HepG2 (cell line): ENCODE results near the gene MRPS34. TPM values are rescaled to one million over a fixed set of nuclear protein-coding genes. Genes with fewer than 3 reads are reported as not detected.

Experiments
- ATAC-seq: fragments of 200-7000 bp; cut with Tn5 transposase; 3 replicates; pipeline ENCODE4 v1.9.1; 2020; ENCODE audit warnings: mild to moderate bottlenecking, moderate library complexity
- BruUV-seq: library from RNA; stranded (reverse); fragments of 400-500 nt; replicated peaks from 2 replicates; lab custom pipeline; 2021; lab: Mats Ljungman, UMichigan
- CTCF ChIA-PET: fragments of 300-600 bp; formaldehyde crosslinking; extraction: SDS; loops from one replicate; lab custom pipeline; 2021; ENCODE audit warnings: low total read pairs, inconsistent platforms, low intra/inter-chr PET ratio; lab: Yijun Ruan, JAX
- POLR2A ChIA-PET: fragments of 350-600 bp; sonication (Branson Sonifier 250); formaldehyde crosslinking; loops from one replicate; lab custom pipeline; 2020; ENCODE audit warnings: antibody characterized with exemption, inconsistent platforms; lab: Yijun Ruan, JAX
- DNase-seq: peaks from one replicate; pipeline ENCODE4 v3.0.0-alpha.2; 2015; ENCODE audit warnings: low spot score
- FAIRE-seq: peaks from 3 replicates; lab custom pipeline; 2011; peaks lifted over from hg19 to GRCh38; lab: Jason Lieb, UNC
- H2AFZ ChIP-seq: one replicate; pipeline ENCODE4 v1.6.1; 2011; ENCODE audit warnings: low read length, inconsistent platforms
- H3K27ac ChIP-seq: fragments of 300-600 bp; 3 replicates; pipeline ENCODE4 v1.8.0; 2011; ENCODE audit warnings: mixed run types, mild to moderate bottlenecking, mixed read lengths, low read length, inconsistent platforms; ENCODE audit not compliant: insufficient read depth; ENCODE audit errors: extremely low read length
- H3K27me3 ChIP-seq, 2 experiments: fragments of 200-600 bp in 1 of 2; 2 replicates in 1 of 2; 3 replicates in 1 of 2; pipeline versions ENCODE4 v1.6.0 to v1.8.0; 2011; ENCODE audit warnings: low read length in 2 of 2, mild to moderate bottlenecking in 2 of 2, moderate library complexity in 2 of 2, inconsistent platforms in 1 of 2; ENCODE audit not compliant: insufficient read depth in 2 of 2, control insufficient read depth in 1 of 2
- H3K36me3 ChIP-seq, 2 experiments: fragments of 200-600 bp in 1 of 2; replicated peaks in 1 of 2; 2 replicates in 1 of 2; 3 replicates in 1 of 2; pipeline versions ENCODE4 v1.5.1 to v1.8.0; 2011; ENCODE audit warnings: low read length in 2 of 2, inconsistent platforms in 1 of 2; ENCODE audit not compliant: insufficient read depth in 2 of 2, control insufficient read depth in 1 of 2
- H3K4me1 ChIP-seq: 2 replicates; pipeline ENCODE4 v1.5.1; 2012; ENCODE audit warnings: low read length, inconsistent platforms; ENCODE audit not compliant: insufficient read depth
- H3K4me2 ChIP-seq: 2 replicates; pipeline ENCODE4 v1.6.0; 2011; ENCODE audit warnings: low read depth, low read length, inconsistent platforms
- H3K4me3 ChIP-seq, 3 experiments: fragments of 200-600 bp in 1 of 3; sonication (generic), shearing (Covaris generic) in 1 of 3; replicated peaks in 1 of 3; 2 replicates each; pipeline ENCODE4 v1.5.1; 2011 to 2016; ENCODE audit warnings: low read length in 3 of 3, inconsistent platforms in 2 of 3, low read depth in 2 of 3, mild to moderate bottlenecking in 2 of 3, control low read depth in 1 of 3, mixed read lengths in 1 of 3; ENCODE audit not compliant: insufficient read depth in 1 of 3
- H3K79me2 ChIP-seq: one replicate; pipeline ENCODE4 v1.6.1; 2011; ENCODE audit warnings: low read length, inconsistent platforms; ENCODE audit not compliant: insufficient read depth
- H3K9ac ChIP-seq: 2 replicates; pipeline ENCODE4 v1.6.0; 2011; ENCODE audit warnings: mild to moderate bottlenecking, low read depth, low read length, inconsistent platforms; ENCODE audit not compliant: insufficient read depth
- H3K9me3 ChIP-seq: 2 replicates; pipeline ENCODE4 v1.5.1; 2012; ENCODE audit warnings: mild to moderate bottlenecking, low read length
- H4K20me1 ChIP-seq: 2 replicates; pipeline ENCODE4 v1.6.0; 2011; ENCODE audit warnings: inconsistent platforms, mild to moderate bottlenecking, low read length, moderate library complexity; ENCODE audit not compliant: insufficient read depth
- AGO1 ChIP-seq: fragments of 200-400 bp; formaldehyde crosslinking; IDR thresholded peaks from 2 replicates; pipeline ENCODE4 v1.6.1; 2017; ENCODE audit warnings: mild to moderate bottlenecking, low read depth, low read length, moderate library complexity; ENCODE audit not compliant: poor library complexity, severe bottlenecking
- AGO2 ChIP-seq: fragments of 200-400 bp; formaldehyde crosslinking; optimal IDR thresholded peaks from 2 replicates; pipeline ENCODE3; 2017; ENCODE audit warnings: mild to moderate bottlenecking, low read depth, low read length, moderate library complexity
- CCAR2 ChIP-seq: fragments of 200-400 bp; formaldehyde crosslinking; optimal IDR thresholded peaks from 2 replicates; pipeline ENCODE3; 2018; ENCODE audit warnings: low read depth, mild to moderate bottlenecking, low read length, moderate library complexity
- ESRRA ChIP-seq: sonication (generic); formaldehyde crosslinking; IDR thresholded peaks from 2 replicates; pipeline ENCODE4 v1.5.1; 2020; ENCODE audit warnings: mild to moderate bottlenecking, low read depth, missing genetic modification reagents
- GABPB1 ChIP-seq: IDR thresholded peaks from 2 replicates; pipeline ENCODE4 v1.6.1; 2016; ENCODE audit warnings: mild to moderate bottlenecking, missing genetic modification reagents, moderate library complexity, missing compliant biosample characterization
- MAZ ChIP-seq, 2 experiments: sonication (generic) in 1 of 2; formaldehyde crosslinking in 1 of 2; IDR thresholded peaks; 2 replicates each; pipeline versions ENCODE4 v1.5.0 to v1.6.1; 2012 to 2020; ENCODE audit warnings: low read depth in 2 of 2, mild to moderate bottlenecking in 2 of 2, borderline replicate concordance in 1 of 2, improper control_type of control experiment in 1 of 2, low read length in 1 of 2, missing genetic modification reagents in 1 of 2, moderate library complexity in 1 of 2
- MTA3 ChIP-seq: sonication (generic); formaldehyde crosslinking; IDR thresholded peaks from 2 replicates; pipeline ENCODE4 v1.4.0; 2020; ENCODE audit warnings: missing genetic modification reagents
- RXRA ChIP-seq: sonication (generic); formaldehyde crosslinking; IDR thresholded peaks from 2 replicates; pipeline ENCODE4 v1.5.1; 2020; ENCODE audit warnings: missing genetic modification reagents
- TAF15 ChIP-seq: fragments of 200-400 bp; formaldehyde crosslinking; IDR thresholded peaks from one replicate; pipeline ENCODE4 v1.6.1; 2018; ENCODE audit warnings: mild to moderate bottlenecking, low read depth, low read length; ENCODE audit not compliant: poor library complexity, severe bottlenecking
- ZNF431 ChIP-seq: sonication (generic); formaldehyde crosslinking; IDR thresholded peaks from 2 replicates; pipeline ENCODE4 v1.9.0; 2022; ENCODE audit warnings: missing genetic modification reagents, low read depth, mild to moderate bottlenecking, borderline replicate concordance
- ZNF672 ChIP-seq: sonication (generic); formaldehyde crosslinking; IDR thresholded peaks from 2 replicates; pipeline ENCODE4 v1.8.1; 2022; ENCODE audit warnings: missing genetic modification reagents
- ZNF839 ChIP-seq: sonication (generic); formaldehyde crosslinking; IDR thresholded peaks from 2 replicates; pipeline ENCODE4 v1.4.0; 2020; ENCODE audit warnings: missing genetic modification reagents, mild to moderate bottlenecking, borderline replicate concordance
- WGBS: methylation state at CpG from one replicate; pipeline ENCODE4 v1.1.6; 2017; ENCODE audit warnings: low lambda C conversion rate; 5-methylcytosine and 5-hydroxymethylcytosine counted together
- in situ Hi-C: cut with HindIII; loops from 2 replicates; pipeline ENCODE4 v1.10.0; 2017; ENCODE audit warnings: low pct_unique_long_range_greater_than_20kb; ENCODE audit not compliant: extremely low pct_ligation_motif_present
- intact Hi-C: fragments of 100-400 bp; cut with micrococcal nuclease; formaldehyde crosslinking; loops from one replicate; pipeline ENCODE4 v1.10.0; 2022; ENCODE audit not compliant: unreplicated experiment
- polyA plus RNA-seq, 8 experiments: library from polyadenylated mRNA; depleted of rRNA in 3 of 8; stranded (reverse) in 7 of 8; unstranded in 1 of 8; fragments of >200 nt; fragmentation: Illumina TruSeq in 4 of 8; extraction: Trizol in 4 of 8; gene quantifications; 2 replicates each; pipeline versions ENCODE4 v1.2.1 to v1.2.3, GENCODE V29; 2011 to 2016; ENCODE audit warnings: low read depth in 4 of 8, missing spikeins in 1 of 8, mixed read lengths in 1 of 8; ENCODE audit not compliant: insufficient read depth in 1 of 8
- total RNA-seq, 5 experiments: library from RNA; depleted of rRNA; stranded (reverse); fragments of >200 nt; fragmentation: Illumina TruSeq; extraction: Trizol; gene quantifications; 2 replicates each; pipeline ENCODE4 v1.2.3, GENCODE V29; 2016; ENCODE audit warnings: low read depth in 1 of 5
- TF ChIP-seq, protein P1 (sequence below): sonication (generic); formaldehyde crosslinking; IDR thresholded peaks from 2 replicates; pipeline ENCODE4 v1.8.0; 2022; ENCODE audit warnings: missing genetic modification reagents, mild to moderate bottlenecking, moderate library complexity, borderline replicate concordance
- TF ChIP-seq, protein P2 (sequence below): sonication (generic); formaldehyde crosslinking; IDR thresholded peaks from 2 replicates; pipeline ENCODE4 v1.4.0; 2020; ENCODE audit warnings: missing genetic modification reagents

The MRPS34 gene
- total and polyA plus RNA-seq, 2 of the 13 experiments (the other 11 are each of a cell fraction or from before 2014, with no cell fraction given): 63.5 to 131 TPM

DNA sequence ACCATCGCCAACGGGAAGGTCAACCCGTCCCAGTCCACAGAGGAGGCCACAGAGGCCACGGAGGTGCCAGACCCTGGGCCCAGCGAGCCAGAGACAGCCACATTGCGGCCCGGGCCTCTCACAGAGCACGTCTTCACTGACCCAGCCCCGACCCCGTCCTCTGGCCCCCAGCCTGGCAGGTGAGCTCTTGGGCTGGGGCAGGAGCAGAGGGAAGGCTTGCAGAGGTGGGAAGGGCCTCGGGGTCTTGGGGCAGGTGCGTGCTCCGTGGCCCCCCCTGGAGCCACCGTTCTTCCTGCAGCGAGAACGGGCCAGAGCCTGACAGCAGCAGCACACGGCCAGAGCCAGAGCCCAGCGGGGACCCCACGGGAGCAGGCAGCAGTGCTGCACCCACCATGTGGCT is 6.7 kb downstream of the MRPS34 start:
- no peaks in the 10 kb centered on the region for H3K4me1 ChIP-seq
- H2AFZ ChIP-seq: no peak overlapping the region
- H3K9ac ChIP-seq: no peak overlapping the region
- CTCF ChIA-PET: no interaction called here
- no peaks in the 10 kb centered on the region for H4K20me1 ChIP-seq
- H3K27ac ChIP-seq: no peak overlapping the region
- BruUV-seq: no TSS peak
- TF ChIP-seq ZNF431 (CRISPR knock-in tag): no peak
- TF ChIP-seq AGO2: peak; percentile 16
- TF ChIP-seq, protein P1, sequence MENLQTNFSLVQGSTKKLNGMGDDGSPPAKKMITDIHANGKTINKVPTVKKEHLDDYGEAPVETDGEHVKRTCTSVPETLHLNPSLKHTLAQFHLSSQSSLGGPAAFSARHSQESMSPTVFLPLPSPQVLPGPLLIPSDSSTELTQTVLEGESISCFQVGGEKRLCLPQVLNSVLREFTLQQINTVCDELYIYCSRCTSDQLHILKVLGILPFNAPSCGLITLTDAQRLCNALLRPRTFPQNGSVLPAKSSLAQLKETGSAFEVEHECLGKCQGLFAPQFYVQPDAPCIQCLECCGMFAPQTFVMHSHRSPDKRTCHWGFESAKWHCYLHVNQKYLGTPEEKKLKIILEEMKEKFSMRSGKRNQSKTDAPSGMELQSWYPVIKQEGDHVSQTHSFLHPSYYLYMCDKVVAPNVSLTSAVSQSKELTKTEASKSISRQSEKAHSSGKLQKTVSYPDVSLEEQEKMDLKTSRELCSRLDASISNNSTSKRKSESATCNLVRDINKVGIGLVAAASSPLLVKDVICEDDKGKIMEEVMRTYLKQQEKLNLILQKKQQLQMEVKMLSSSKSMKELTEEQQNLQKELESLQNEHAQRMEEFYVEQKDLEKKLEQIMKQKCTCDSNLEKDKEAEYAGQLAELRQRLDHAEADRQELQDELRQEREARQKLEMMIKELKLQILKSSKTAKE: no peak
- no peak for TF ChIP-seq MAZ (IDR thresholded peaks at IDR 0.05; ENCODE audit: borderline replicate concordance, low read depth, low read length)
- TF ChIP-seq MAZ (CRISPR knock-in tag; IDR thresholded peaks at IDR 0.05; ENCODE audit: low read depth): no peak
- H3K27me3 ChIP-seq: no peaks in the 10 kb centered on the region
- intact Hi-C loops: no loop called here
- no peak overlapping the region for H3K4me2 ChIP-seq
- peaks cover 20 to 39% of the 10 kb centered on the region in 2 experiments; a peak in 4 of 5 replicates for H3K36me3 ChIP-seq
- FAIRE-seq: no peak
- in situ Hi-C loops: no loop called here
- DNase-seq: no peak
- POLR2A ChIA-PET: no interaction called here
- no peaks in the 10 kb centered on the region for H3K9me3 ChIP-seq
- no peak overlapping the region for H3K4me3 ChIP-seq
- H3K79me2 ChIP-seq: no peaks in the 10 kb centered on the region
- ATAC-seq: no peak
- WGBS: 98% methylated on average over 10 of the region's 19 CpGs

DNA sequence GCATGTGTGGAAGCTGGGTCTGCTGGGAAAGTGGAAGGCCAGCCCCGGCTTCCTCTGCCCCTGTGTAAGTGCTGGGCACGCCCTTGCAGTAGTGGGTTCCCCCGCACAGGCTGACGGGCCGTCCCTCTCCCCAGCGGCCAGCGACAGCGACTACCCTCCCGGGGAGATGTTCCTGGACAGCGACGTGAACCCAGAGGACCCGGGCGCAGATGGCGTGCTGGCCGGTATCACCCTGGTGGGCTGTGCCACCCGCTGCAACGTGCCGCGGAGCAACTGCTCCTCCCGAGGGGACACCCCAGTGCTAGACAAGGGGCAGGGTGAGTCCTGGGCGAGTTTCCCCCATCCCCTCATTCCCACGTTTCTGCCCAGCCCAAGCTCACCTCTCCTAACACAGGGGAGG is 7.1 kb downstream of the MRPS34 start:
- no peak overlapping the region for H3K9ac ChIP-seq
- no peak overlapping the region for H2AFZ ChIP-seq
- ATAC-seq (no peak), DNase-seq (no peak), FAIRE-seq (no peak)
- no peaks in the 10 kb centered on the region for H3K9me3 ChIP-seq
- no peak overlapping the region for H3K27ac ChIP-seq
- POLR2A ChIA-PET: no interaction called here
- peaks cover 20 to 39% of the 10 kb centered on the region in 2 experiments; a peak in 4 of 5 replicates for H3K36me3 ChIP-seq
- WGBS: 86% methylated on average over 2 of the region's 22 CpGs
- no peaks in the 10 kb centered on the region for H4K20me1 ChIP-seq
- CTCF ChIA-PET: no interaction called here
- no peaks in the 10 kb centered on the region for H3K79me2 ChIP-seq
- no peak overlapping the region for H3K4me2 ChIP-seq
- in situ Hi-C loops: no loop called here
- H3K4me1 ChIP-seq: no peaks in the 10 kb centered on the region
- no TSS peak for BruUV-seq
- H3K4me3 ChIP-seq: no peak overlapping the region
- no peaks in the 10 kb centered on the region for H3K27me3 ChIP-seq
- intact Hi-C loops: no loop called here
- no peak for TF ChIP-seq ZNF839
- TF ChIP-seq TAF15: no peak
- no peak for TF ChIP-seq CCAR2
- TF ChIP-seq ESRRA (CRISPR knock-in tag): no peak
- no peak for TF ChIP-seq GABPB1 (CRISPR knock-in tag)
- peak; percentile 56 for TF ChIP-seq AGO2
- TF ChIP-seq, protein P2, sequence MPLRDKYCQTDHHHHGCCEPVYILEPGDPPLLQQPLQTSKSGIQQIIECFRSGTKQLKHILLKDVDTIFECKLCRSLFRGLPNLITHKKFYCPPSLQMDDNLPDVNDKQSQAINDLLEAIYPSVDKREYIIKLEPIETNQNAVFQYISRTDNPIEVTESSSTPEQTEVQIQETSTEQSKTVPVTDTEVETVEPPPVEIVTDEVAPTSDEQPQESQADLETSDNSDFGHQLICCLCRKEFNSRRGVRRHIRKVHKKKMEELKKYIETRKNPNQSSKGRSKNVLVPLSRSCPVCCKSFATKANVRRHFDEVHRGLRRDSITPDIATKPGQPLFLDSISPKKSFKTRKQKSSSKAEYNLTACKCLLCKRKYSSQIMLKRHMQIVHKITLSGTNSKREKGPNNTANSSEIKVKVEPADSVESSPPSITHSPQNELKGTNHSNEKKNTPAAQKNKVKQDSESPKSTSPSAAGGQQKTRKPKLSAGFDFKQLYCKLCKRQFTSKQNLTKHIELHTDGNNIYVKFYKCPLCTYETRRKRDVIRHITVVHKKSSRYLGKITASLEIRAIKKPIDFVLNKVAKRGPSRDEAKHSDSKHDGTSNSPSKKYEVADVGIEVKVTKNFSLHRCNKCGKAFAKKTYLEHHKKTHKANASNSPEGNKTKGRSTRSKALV: no peak
- TF ChIP-seq RXRA (CRISPR knock-in tag): no peak
- TF ChIP-seq ZNF672 (CRISPR knock-in tag): no peak
- TF ChIP-seq AGO1: peak; percentile 43
- no peak for TF ChIP-seq MTA3 (CRISPR knock-in tag)
